GM23338 (cell line): Measurements from ENCODE around the gene SAT1. TPM values are rescaled to one million over a fixed set of nuclear protein-coding genes. Genes with fewer than 3 reads are reported as not detected.

Experiments
- ATAC-seq: fragments of 200-7000 bp; cut with Tn5 transposase; 3 replicates; pipeline ENCODE4 v1.9.1; 2020
- DNase-seq: peaks from one replicate; pipeline ENCODE4 v3.0.0-alpha.2; 2015; ENCODE audit warnings: low spot score
- H2AFZ ChIP-seq: fragments of 200-600 bp; sonication (generic); 2 replicates; pipeline ENCODE4 v1.8.0; 2016; ENCODE audit warnings: antibody characterized with exemption, mild to moderate bottlenecking, moderate library complexity
- H3F3A ChIP-seq: fragments of 200-600 bp; sonication (generic); replicated peaks from 2 replicates; pipeline ENCODE4 v1.8.0; 2017; ENCODE audit warnings: antibody characterized with exemption, mixed run types, low read depth
- H3K27ac ChIP-seq: fragments of 200-600 bp; sonication (generic); 2 replicates; pipeline ENCODE4 v1.6.1; 2016; ENCODE audit warnings: low read depth
- H3K27me3 ChIP-seq: fragments of 200-600 bp; sonication (generic); 2 replicates; pipeline ENCODE4 v1.8.0; 2016; ENCODE audit warnings: mild to moderate bottlenecking, mixed run types, moderate library complexity; ENCODE audit not compliant: insufficient read depth
- H3K36me3 ChIP-seq: fragments of 200-600 bp; sonication (generic); 2 replicates; pipeline ENCODE4 v1.8.0; 2016; ENCODE audit warnings: mild to moderate bottlenecking; ENCODE audit not compliant: insufficient read depth
- H3K4me1 ChIP-seq: fragments of 200-600 bp; sonication (generic); 2 replicates; pipeline ENCODE4 v1.8.0; 2016; ENCODE audit warnings: mild to moderate bottlenecking, moderate library complexity; ENCODE audit not compliant: insufficient read depth
- H3K4me2 ChIP-seq: fragments of 200-600 bp; sonication (generic); 2 replicates; pipeline ENCODE4 v1.7.1; 2017; ENCODE audit warnings: mixed run types
- H3K4me3 ChIP-seq: fragments of 200-600 bp; sonication (generic); 2 replicates; pipeline ENCODE4 v1.6.1; 2016; ENCODE audit warnings: mixed run types
- H3K79me2 ChIP-seq: fragments of 200-600 bp; sonication (generic); replicated peaks from 2 replicates; pipeline ENCODE4 v1.8.0; 2017; ENCODE audit warnings: mild to moderate bottlenecking; ENCODE audit not compliant: insufficient read depth
- H3K9me2 ChIP-seq: fragments of 200-600 bp; sonication (generic); 2 replicates; pipeline ENCODE4 v1.8.0; 2017; ENCODE audit not compliant: insufficient read depth
- H4K20me1 ChIP-seq: fragments of 200-600 bp; sonication (generic); replicated peaks from 2 replicates; pipeline ENCODE4 v1.8.0; 2017; ENCODE audit warnings: mild to moderate bottlenecking; ENCODE audit not compliant: insufficient read depth
- H3K27ac Mint-ChIP-seq: 2 replicates; pipeline ENCODE4 v1.8.0; 2020; ENCODE audit warnings: inconsistent platforms, mild to moderate bottlenecking, moderate library complexity, mixed read lengths
- H3K27me3 Mint-ChIP-seq: 3 replicates; pipeline ENCODE4 v1.8.0; 2022; ENCODE audit warnings: low read depth, mild to moderate bottlenecking, moderate library complexity, mixed read lengths, inconsistent platforms; ENCODE audit not compliant: insufficient read depth, poor library complexity
- H3K36me3 Mint-ChIP-seq: 3 replicates; pipeline ENCODE4 v1.8.0; 2021; ENCODE audit warnings: low read depth, mild to moderate bottlenecking, inconsistent platforms, moderate library complexity, mixed read lengths
- H3K4me1 Mint-ChIP-seq: 3 replicates; pipeline ENCODE4 v1.8.0; 2020; ENCODE audit warnings: mild to moderate bottlenecking, inconsistent platforms, mixed read lengths
- H3K4me3 Mint-ChIP-seq: 3 replicates; pipeline ENCODE4 v1.8.0; 2021; ENCODE audit warnings: moderate library complexity, mild to moderate bottlenecking, inconsistent platforms, mixed read lengths
- H3K9me3 Mint-ChIP-seq: 3 replicates; pipeline ENCODE4 v1.8.0; 2020; ENCODE audit warnings: moderate library complexity, mild to moderate bottlenecking, inconsistent platforms, mixed read lengths
- EZH2phosphoT487 ChIP-seq: fragments of 200-600 bp; sonication (generic); IDR thresholded peaks from one replicate; pipeline ENCODE4 v1.8.1; 2018; ENCODE audit warnings: antibody characterized with exemption; ENCODE audit not compliant: unreplicated experiment
- JUNB ChIP-seq: IDR thresholded peaks from one replicate; pipeline ENCODE4 v1.6.1; 2016; ENCODE audit warnings: antibody characterized with exemption; ENCODE audit not compliant: unreplicated experiment
- NANOG ChIP-seq: IDR thresholded peaks from 2 replicates; pipeline ENCODE4 v1.6.1; 2016; ENCODE audit warnings: antibody characterized with exemption, borderline replicate concordance
- STAT1 ChIP-seq: IDR thresholded peaks from one replicate; pipeline ENCODE4 v1.6.1; 2016; ENCODE audit warnings: antibody characterized with exemption; ENCODE audit not compliant: unreplicated experiment
- polyA plus RNA-seq: library from polyadenylated mRNA; unstranded; fragments of >200 nt; fragmentation: Nextera tagmentation; extraction: Ambion mirVana; gene quantifications from 2 replicates; pipeline ENCODE4 v1.2.1, GENCODE V29; 2016
- total RNA-seq: library from RNA; depleted of rRNA; stranded (reverse); fragments of >200 nt; shearing (Covaris generic); gene quantifications from 2 replicates; pipeline ENCODE4 v1.2.3, GENCODE V29; 2014
- TF ChIP-seq, protein P1 (sequence below), 2 experiments: fragments of 200-600 bp in 1 of 2; sonication (generic) in 1 of 2; conservative IDR thresholded peaks; 2 replicates each; pipeline versions ENCODE4 v1.5.1 to v1.6.1; 2016 to 2017; ENCODE audit warnings: antibody characterized with exemption in 2 of 2, low read depth in 2 of 2, mild to moderate bottlenecking in 2 of 2, moderate library complexity in 1 of 2
- TF ChIP-seq, protein P2 (sequence below): IDR thresholded peaks from 2 replicates; pipeline ENCODE4 v1.6.1; 2016; ENCODE audit warnings: antibody characterized with exemption
- TF ChIP-seq, protein P3 (sequence below): IDR thresholded peaks from one replicate; pipeline ENCODE4 v1.6.1; 2018; ENCODE audit warnings: antibody characterized with exemption; ENCODE audit not compliant: unreplicated experiment

Gene SAT1
- total and polyA plus RNA-seq, 2 experiments from 2014 or later: 44.1 to 101 TPM

DNA sequence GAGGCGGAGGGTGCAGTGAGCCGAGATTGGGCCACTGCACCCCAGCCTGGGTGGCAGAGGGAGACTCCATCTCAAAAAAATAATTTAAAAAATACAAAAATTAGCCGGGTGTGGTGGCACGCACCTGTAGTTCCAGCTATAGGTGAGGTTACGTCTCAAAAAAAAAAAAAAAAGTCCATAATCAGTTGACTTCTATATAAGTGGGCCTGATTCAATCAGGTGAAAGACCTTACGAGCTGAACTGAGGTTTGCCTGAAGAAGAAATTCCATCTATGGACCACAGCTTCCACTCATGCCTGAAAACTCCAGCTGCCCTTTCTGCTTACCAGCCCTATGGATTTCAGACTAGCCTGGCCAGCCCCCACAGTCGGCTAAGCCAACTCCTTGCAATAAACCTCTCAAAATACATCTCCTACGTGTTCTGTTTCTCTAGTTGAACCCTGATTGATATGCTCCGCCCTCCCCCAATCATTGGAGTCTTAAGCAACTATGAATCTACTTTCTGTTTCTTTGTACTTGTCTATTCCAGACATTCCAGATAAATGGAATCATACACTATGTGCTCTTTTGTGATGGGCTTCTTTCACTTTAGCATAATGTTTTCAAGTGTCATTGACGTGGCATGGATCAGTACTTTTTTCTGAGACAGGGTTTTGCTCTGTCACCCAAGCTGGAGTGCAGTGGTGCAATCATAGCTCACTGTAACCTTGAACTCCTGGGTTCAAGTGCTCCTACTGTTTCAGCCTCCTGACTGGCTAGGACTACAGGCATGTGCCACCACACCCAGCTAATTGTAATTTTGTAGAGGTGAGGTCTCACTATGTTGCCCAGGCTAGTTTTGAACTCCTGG, 36.6 kb downstream of the SAT1 start:
- Histone ChIP-seq H3K36me3 (no peaks in the 10 kb centered on the region), H2AFZ (no peak overlapping the region), H3K9me2 (no peaks in the 10 kb centered on the region), H3K27ac (no peak overlapping the region), H4K20me1 (no peaks in the 10 kb centered on the region), H3K4me1 (no peaks in the 10 kb centered on the region), H3F3A (no peaks in the 10 kb centered on the region), H3K4me2 (no peak overlapping the region), H3K4me3 (no peak overlapping the region), H3K79me2 (no peaks in the 10 kb centered on the region), H3K27me3 (no peaks in the 10 kb centered on the region)
- no peaks in the 10 kb centered on the region for H3K9me3 Mint-ChIP-seq
- H3K27ac Mint-ChIP-seq: no peak overlapping the region
- ATAC-seq: no peak
- no peak overlapping the region for H3K4me3 Mint-ChIP-seq
- H3K27me3 Mint-ChIP-seq: no peaks in the 10 kb centered on the region
- TF ChIP-seq, protein P1, sequence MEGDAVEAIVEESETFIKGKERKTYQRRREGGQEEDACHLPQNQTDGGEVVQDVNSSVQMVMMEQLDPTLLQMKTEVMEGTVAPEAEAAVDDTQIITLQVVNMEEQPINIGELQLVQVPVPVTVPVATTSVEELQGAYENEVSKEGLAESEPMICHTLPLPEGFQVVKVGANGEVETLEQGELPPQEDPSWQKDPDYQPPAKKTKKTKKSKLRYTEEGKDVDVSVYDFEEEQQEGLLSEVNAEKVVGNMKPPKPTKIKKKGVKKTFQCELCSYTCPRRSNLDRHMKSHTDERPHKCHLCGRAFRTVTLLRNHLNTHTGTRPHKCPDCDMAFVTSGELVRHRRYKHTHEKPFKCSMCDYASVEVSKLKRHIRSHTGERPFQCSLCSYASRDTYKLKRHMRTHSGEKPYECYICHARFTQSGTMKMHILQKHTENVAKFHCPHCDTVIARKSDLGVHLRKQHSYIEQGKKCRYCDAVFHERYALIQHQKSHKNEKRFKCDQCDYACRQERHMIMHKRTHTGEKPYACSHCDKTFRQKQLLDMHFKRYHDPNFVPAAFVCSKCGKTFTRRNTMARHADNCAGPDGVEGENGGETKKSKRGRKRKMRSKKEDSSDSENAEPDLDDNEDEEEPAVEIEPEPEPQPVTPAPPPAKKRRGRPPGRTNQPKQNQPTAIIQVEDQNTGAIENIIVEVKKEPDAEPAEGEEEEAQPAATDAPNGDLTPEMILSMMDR (conservative IDR thresholded peaks at IDR 0.05; ENCODE audit: low read depth in 2 of 2): no peak
- no peak for TF ChIP-seq EZH2phosphoT487
- TF ChIP-seq, protein P2, sequence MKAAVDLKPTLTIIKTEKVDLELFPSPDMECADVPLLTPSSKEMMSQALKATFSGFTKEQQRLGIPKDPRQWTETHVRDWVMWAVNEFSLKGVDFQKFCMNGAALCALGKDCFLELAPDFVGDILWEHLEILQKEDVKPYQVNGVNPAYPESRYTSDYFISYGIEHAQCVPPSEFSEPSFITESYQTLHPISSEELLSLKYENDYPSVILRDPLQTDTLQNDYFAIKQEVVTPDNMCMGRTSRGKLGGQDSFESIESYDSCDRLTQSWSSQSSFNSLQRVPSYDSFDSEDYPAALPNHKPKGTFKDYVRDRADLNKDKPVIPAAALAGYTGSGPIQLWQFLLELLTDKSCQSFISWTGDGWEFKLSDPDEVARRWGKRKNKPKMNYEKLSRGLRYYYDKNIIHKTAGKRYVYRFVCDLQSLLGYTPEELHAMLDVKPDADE: no peak
- TF ChIP-seq NANOG: no peak
- no peak for TF ChIP-seq JUNB
- TF ChIP-seq, protein P3, sequence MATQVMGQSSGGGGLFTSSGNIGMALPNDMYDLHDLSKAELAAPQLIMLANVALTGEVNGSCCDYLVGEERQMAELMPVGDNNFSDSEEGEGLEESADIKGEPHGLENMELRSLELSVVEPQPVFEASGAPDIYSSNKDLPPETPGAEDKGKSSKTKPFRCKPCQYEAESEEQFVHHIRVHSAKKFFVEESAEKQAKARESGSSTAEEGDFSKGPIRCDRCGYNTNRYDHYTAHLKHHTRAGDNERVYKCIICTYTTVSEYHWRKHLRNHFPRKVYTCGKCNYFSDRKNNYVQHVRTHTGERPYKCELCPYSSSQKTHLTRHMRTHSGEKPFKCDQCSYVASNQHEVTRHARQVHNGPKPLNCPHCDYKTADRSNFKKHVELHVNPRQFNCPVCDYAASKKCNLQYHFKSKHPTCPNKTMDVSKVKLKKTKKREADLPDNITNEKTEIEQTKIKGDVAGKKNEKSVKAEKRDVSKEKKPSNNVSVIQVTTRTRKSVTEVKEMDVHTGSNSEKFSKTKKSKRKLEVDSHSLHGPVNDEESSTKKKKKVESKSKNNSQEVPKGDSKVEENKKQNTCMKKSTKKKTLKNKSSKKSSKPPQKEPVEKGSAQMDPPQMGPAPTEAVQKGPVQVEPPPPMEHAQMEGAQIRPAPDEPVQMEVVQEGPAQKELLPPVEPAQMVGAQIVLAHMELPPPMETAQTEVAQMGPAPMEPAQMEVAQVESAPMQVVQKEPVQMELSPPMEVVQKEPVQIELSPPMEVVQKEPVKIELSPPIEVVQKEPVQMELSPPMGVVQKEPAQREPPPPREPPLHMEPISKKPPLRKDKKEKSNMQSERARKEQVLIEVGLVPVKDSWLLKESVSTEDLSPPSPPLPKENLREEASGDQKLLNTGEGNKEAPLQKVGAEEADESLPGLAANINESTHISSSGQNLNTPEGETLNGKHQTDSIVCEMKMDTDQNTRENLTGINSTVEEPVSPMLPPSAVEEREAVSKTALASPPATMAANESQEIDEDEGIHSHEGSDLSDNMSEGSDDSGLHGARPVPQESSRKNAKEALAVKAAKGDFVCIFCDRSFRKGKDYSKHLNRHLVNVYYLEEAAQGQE: no peak
- TF ChIP-seq STAT1: no peak
- no peaks in the 10 kb centered on the region for H3K4me1 Mint-ChIP-seq
- no peak for DNase-seq
- no peaks in the 10 kb centered on the region for H3K36me3 Mint-ChIP-seq

DNA sequence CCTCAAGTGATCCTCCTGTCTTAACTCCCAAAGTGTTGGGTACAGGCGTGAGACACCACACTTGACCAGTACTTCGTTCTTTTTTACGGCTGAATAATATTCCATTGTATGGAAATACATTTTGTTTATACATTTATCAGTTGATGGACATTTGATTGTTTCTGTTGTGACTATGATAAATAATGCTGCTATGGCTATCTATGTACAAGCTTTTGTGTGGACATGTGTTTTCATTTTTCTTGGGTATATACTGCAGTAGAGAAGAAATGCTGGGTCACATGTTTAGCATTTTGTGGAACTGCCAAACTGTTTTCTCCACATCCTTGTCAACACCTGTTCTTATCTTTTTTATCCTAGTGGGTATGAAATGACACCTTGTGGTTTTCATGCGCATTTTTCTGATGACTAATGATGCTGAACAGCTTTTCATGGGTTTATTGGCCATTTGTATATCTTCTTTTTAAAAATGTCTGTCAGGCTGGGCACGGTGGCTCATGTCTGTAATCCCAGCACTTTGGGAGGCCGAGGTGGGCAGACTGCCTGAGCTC, 37.3 kb downstream of the SAT1 start:
- Mint-ChIP-seq H3K27me3 (no peaks in the 10 kb centered on the region), H3K9me3 (no peaks in the 10 kb centered on the region), H3K4me3 (no peak overlapping the region), H3K4me1 (no peaks in the 10 kb centered on the region), H3K27ac (no peak overlapping the region), H3K36me3 (no peaks in the 10 kb centered on the region)
- H3K79me2 ChIP-seq: no peaks in the 10 kb centered on the region
- H3K27me3 ChIP-seq: no peaks in the 10 kb centered on the region
- TF ChIP-seq NANOG: no peak
- ATAC-seq (no peak), DNase-seq (no peak)
- H3K4me2 ChIP-seq: no peak overlapping the region
- no peaks in the 10 kb centered on the region for H3K36me3 ChIP-seq
- no peak overlapping the region for H3K27ac ChIP-seq
- no peak overlapping the region for H3K4me3 ChIP-seq
- no peaks in the 10 kb centered on the region for H3K9me2 ChIP-seq
- no peaks in the 10 kb centered on the region for H4K20me1 ChIP-seq
- H3K4me1 ChIP-seq: no peaks in the 10 kb centered on the region
- H2AFZ ChIP-seq: no peak overlapping the region
- no peaks in the 10 kb centered on the region for H3F3A ChIP-seq
